Measurements from ENCODE around the gene PIP4K2A. TPM values are rescaled to one million over a fixed set of nuclear protein-coding genes. Genes with fewer than 3 reads are reported as not detected.
"Not testable (repeated sequence)": the region's sequence is repeated elsewhere in the genome, so short reads cannot be mapped to it uniquely, and the experiment has no call there.

Gene PIP4K2A
- total RNA-seq, 1 experiment from 2014 or later, result 5.0 TPM

DNA sequence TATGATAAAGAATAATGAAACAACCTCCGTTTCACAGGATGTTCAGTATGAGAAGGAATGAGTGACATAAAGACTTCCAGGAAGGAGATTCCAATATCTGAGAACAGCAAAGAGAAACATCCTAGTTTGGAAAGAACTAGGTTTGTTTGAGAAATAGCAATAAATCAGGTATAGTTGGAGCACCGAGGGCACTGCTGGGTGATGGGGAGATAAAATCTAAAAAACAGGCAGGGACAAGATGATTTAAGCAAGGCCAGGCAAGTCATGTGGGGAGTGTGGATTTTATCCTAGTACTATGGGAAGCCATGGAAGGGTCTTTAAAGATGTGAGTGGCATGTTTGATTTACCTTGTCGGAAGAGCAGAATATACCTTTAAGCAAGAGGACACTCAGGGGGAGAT is 199.4 kb downstream of the PIP4K2A start:
- no peak for DNase-seq (ENCODE audit: low spot score)

DNA sequence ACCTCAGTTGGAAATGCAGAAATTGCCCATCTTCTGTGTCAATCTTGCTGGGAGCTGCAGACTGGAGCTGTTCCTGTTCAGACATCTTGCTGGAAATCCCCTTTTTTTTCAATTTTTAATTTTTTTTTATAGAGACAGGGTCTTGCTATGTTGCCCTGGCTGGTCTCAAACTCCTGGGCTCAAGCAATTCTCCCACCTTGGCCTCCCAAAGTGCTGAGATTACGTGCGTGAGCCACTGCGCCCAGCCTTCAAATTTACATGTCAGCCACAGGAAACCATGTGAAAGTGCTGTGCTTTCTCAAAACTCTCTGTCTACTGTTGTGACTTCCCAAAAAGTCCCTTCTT is 200.0 kb downstream of the PIP4K2A start:
- DNase-seq (ENCODE audit: low spot score), result not testable (repeated sequence)

DNA sequence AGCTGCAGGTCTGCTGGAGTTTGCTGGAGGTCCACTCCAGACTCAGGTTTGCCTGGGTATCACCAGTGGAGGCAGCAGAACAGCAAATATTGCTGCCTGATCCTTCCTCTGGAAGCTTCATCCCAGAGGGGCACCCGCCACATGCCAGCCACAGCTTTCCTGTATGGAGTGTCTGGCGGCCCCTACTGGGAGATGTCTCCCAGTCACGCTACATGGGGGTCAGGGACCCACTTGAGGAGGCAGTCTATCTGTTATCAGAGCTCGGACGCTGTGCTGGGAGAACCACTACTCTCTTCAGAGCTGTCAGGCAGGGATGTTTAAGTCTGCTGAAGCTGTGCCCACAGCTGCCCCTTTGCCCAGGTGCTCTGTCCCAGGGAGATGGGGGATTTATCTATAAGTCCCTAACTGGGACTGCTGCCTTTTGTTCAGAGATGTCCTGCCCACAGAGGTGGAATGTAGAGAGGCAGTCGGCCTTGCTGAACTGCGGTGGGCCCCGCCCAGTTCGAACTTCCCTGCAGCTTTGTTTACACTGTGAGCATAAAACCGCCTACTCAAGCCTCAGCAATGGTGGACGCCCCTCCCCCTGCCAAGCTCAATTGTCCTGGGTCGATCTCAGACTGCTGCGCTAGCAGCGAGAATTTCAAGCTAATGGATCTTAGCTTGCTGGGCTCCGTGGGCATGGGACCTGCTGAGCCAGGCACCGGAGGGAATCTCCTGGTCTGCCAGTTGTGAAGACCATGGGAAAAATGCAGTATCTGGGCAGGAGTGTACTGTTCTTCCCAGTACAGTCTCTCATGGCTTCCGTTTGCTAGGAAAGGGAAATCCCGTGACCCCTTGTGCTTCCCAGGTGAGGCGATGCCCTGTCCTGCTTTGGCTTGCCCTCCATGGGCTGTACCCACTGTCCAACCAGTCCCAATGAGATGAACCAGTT is 200.6 kb downstream of the PIP4K2A start:
- DNase-seq (ENCODE audit: low spot score), result peak; percentile 72

DNA sequence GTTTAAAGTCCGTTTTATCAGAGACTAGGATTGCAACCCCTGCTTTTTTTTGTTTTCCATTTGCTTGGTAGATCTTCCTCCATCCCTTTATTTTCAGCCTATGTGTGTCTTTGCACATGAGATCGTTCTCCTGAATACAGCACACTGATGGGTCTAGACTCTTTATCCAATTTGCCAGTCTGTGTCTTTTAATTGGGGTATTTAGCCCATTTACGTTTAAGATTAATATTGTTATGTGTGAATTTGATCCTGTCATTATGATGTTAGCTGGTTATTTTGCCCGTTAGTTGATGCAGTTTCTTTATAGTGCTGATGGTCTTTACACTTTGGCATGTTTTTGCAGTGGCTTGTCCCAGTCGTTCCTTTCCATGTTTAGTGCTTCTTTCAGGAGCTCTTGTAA is 202.4 kb downstream of the PIP4K2A start:
- DNase-seq (ENCODE audit: low spot score), result not testable (repeated sequence)

DNA sequence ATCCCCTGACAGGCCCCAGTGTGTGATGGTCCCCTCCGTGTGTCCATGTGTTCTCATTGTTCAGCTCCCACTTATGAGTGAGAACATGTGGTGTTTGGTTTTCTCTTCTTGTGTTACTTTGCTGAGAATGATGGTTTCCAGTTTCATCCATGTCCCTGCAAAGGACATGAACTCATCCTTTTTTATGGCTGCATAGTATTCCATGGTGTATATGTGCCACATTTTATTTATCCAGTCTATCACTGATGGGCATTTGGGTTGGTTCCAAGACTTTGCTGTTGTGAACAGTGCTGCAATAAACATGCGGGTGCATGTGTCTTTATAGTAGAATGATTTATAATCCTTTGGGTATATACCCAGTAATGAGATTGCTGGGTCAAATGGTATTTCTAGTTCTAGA is 206.2 kb downstream of the PIP4K2A start:
- DNase-seq (ENCODE audit: low spot score), result not testable (repeated sequence)

DNA sequence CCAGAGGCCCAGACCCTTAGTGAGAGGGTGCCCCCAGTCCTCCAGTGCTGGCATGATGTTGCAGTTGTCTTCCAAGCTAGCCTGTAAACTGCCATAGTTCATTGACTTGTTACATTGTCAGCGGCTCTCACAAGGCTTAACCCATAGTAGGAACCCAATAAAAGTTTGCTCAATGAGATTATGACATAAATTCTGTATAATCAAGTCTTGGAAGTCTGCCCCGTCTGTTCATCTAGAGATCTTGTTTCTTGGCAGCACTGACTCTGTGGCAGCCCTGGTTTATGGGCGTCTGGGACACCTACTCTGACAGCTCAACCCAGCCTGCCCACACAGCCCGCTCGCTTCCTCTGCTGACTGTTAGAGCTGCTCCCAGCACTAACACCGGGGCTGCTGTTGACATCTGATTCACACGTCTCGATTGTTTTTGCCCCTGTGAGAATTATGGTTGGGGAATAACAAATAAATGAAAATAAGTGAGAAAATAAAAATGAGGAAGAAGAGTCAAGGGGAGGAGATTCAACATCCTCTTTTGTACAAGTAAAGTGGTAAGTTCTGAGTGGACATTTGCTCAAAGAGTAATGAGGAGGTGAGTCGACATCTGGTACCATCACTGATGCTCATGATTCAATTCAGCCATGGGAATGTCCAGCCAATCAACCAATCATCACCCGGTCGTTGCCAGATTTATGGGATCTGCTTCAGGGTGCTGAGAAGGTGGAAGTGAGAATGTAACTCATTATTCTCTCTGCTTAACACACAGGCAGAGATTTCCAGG is 208.3 kb downstream of the PIP4K2A start:
- no peak for DNase-seq (ENCODE audit: low spot score)

DNA sequence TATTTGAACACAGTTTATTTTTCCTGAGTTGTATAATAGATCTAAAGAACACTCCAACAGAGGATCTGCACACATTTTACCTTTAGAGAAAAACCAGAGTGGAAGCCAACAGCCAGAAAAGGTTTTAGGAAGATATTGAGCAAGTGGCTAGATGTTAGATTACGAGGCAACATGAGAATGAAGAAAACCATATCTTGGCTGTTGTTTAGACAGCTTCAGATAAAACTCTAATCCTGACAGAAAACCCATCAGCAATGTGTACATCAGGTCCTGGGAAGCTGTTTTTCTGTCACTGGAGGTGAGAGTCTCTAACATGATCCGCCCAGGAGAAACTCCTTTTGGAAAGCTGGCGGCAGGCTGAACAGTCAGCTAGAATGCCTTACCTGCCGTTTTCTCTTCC is 209.6 kb downstream of the PIP4K2A start:
- DNase-seq (ENCODE audit: low spot score), result no peak

DNA sequence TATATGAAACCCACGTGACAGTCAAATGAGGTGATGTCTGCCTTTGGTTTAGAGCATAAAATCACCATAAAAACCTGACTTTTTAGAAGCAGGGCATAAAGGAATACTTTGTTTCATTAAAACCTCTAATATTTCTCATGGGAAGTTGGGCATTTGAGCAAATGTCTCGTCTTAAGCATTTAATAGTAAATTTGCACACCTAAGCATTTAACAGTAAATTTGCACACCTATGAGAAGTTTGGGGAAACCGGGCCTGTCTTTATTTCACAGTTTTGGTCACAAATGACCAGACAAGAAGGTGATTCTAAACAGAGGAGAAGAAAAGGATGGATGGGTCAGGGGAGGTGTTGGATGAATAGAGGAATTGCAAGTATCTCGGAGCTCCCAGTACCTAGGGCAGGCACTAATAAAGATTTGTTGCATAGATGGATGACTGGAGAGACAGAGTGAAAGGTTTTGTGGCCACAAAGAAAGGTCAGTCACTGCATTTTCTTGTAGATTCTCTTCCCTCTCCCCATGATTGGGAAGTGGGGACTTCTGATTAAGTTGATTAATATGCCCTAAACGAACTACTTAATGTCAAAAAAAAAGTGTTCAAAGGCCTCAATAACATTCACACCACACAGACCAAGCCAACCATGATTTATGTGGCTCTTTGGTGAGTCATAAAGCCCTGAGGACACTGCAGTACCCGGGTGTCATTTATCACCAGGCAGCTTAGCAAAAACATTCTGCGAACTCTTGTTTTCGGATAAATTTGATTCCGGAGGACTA is 210.9 kb downstream of the PIP4K2A start:
- no peak for DNase-seq (ENCODE audit: low spot score)

DNA sequence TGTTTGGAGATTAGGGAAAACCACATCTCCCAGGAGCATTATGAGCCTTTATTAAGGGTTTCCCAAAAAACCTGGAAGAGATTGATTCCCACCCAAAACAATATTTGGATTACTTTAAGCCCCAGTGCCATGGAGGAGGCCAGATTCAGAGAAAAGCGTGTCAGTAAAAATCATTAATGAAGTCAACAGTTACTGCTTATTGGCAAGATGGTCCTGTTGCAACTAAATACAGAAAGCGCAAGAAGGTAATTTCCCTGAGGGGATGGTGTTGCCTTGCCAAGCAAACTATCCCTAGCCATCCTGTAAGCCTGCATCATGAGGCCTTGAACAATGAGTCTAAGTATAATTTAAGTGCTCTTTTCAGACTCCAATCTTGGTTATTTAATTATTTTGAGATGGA is 212.5 kb downstream of the PIP4K2A start:
- DNase-seq (ENCODE audit: low spot score), result no peak

DNA sequence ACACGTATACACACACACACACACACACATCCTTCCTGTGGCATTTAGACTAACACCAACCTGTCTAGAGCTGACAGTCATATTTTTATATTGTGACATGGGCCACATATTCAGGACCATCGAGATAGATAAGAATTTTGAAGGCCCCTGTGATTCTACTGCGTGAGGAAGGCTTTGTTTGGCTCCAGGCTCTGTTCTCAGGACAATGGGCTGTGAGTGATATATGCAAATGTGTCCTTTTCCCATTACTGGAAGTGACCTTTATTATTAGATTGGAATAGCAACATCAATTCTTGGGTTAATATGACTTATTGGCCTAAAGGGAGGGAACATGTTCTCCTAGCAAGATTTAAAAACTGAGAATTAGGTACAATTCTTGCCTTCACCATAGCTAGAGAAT is 213.0 kb downstream of the PIP4K2A start:
- DNase-seq (ENCODE audit: low spot score), result no peak

DNA sequence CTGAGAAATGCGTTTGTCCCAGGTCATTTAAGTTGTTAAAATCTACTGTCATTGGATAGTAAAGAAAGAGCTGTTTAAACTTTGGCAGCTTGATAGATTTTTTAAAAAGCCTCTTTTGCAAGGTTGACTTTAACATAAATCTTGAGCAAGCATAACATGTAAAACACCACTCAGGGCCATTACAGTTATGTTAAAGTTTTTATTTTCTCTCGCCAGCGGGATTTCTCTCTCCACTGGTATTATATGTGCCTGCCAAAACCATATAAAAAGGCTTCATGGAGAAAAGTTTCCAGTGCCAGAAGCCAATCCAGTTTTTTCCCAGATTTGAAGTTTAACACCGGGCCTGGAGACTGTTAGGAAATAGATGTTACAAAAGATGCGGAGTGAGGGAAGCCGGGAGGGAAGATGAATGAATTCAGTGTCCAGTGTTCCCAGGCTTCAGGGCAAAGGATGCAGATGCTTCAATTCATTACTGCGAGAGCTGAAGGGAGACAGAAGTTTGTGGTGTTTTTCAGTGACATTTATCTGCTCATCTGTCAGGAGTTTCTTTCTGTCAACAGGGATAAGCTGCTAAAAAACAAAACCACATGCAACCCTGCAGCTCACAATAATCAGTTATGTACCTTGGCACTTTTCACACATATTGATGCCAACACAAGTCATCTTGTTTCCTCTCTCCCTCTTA is 213.6 kb downstream of the PIP4K2A start:
- DNase-seq (ENCODE audit: low spot score), result no peak

DNA sequence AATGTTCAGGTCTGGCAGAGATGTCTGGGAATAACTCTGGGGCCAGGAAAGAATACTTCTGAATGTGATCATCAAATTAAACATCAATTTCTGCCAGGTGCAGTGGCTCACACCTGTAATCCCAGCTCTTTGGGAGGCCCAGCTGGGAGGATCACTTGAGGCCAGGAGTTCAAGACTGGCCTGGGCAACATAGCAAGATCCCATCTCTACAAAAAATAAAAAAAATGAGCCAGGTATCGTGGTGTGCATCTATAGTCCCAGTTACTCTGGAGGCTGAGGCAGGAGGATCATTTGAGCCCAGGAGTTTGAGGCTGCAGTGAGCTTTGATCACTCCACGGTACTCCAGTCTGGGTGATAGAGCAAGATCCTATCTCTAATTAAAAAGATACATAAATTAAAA is 214.4 kb downstream of the PIP4K2A start:
- not testable (repeated sequence) for DNase-seq (ENCODE audit: low spot score)

DNA sequence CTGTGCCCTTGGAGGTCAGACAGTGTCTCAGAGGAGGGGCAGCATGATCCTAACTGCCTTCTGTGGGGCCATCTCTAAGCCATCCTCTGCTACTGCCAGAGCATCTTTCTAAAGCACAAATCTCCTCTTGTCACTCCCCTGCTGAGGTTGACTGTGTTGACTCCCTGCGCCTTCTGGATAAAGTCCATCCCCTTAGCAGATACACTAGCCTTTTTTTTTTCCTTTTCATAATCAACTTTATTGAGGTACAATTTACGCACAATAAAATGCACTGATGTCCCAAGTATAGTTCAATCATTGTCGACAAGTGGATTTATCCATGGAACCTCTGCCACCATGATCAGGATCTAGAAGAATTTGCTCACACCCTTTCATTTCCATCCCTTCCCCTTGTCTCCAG is 219.0 kb downstream of the PIP4K2A start:
- no peak for DNase-seq (ENCODE audit: low spot score)

DNA sequence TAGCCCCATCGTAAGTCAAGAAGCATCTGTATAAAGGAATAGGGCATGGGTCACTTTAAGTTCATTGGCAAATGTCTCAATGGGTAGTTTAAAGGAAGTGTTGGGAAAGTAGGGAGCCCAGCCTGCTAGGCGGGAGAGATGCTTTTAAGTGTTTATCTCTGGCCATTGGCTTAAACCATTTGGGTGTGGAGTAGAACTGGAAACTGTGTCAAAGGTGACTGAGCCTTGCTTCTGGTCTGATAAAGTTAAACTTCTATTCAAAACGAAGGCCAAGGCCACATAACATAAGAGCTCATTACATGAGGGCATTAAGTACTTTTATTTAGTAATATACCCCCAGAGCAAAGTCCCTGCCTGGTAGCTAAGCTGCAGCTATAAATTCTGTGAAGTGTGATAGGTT is 220.4 kb downstream of the PIP4K2A start:
- no peak for DNase-seq (ENCODE audit: low spot score)

DNA sequence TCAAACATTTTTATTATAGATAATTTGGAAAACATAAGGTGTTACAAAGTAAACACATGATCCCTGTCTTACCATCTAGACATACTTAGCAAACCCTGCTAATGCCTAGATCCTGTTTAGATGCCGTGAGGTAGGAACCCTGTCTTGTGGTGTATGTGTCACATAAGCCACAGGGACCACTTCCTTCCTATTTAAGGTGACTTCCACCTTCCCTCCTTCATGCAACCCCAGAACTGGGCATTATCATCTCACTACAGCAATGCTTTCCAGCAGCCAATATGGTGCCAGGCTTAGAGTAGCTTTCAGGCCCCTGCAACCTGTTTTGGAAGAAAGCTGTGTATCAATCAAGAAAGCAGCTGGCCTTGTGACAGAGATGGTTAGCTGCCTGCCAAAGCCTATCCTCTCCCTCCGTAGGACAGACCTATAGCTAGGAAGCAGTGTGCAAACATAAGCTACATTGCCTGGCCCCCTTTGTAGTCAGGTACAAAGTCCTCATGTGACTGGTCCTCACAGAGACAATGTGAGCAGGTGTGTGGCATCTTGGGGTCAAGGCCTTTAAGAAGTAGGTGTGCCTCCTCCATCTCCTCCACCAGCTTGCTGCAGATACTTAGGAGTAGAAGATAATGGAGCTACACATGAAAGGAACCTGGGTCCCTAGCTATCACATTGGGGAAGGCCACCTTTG is 222.3 kb downstream of the PIP4K2A start:
- no peak for DNase-seq (ENCODE audit: low spot score)

DNA sequence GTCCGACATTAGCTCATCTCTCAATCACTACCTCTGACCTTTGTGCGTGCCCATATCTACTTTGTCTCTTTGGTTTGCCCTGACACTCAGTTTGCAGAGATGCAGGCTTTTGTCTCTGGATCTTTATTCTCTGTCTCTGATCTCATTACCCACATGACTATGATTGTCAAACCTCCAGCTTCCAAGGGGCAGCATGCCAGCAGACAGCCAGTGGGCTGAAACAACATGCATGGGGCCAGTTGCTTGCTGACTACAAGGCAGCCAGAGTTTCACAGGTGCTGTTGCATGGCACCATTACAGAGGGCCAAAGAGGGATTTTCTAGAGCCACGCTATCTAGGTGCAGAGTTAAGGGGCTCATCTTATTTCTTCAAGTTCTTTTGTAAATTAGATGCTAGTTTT is 222.9 kb downstream of the PIP4K2A start:
- DNase-seq (ENCODE audit: low spot score), result no peak

DNA sequence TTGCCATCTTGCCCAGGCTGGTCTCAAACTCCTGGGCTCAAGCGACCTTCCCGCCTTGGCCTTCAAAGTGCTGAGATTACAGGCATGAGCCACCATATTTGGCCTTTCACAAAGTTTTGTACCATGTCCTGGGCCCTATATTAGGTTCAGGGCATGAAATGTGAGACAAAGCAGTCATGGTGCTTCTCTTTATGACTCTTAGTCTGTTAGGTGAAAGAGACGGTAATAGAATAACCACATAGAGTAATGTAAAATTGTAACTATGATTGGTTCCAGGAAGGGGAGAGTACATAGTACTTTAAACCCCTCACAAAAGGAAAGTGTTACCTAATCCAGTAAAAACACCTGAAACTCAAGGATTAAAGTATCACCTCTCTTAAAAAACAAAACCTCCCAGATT is 224.4 kb downstream of the PIP4K2A start:
- no peak for DNase-seq (ENCODE audit: low spot score)

DNA sequence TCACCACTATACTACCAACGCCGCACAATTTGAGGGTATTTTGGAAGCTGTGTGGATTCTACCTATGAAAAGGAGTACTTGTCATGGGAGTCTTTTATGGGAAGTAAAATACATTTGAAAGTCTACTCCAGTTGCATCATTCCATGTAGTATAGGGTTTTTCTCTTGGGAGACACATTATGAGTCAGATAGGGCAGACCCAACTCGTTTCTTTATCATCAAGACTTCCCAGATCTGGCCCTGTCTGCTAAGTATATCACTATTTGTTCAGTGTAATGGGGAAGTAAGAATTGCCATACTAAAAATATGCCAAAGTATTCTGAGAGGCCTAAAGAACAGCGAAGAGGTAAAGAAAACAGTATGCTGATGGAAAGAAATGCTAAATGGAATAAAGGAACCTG is 224.9 kb downstream of the PIP4K2A start:
- no peak for DNase-seq (ENCODE audit: low spot score)

DNA sequence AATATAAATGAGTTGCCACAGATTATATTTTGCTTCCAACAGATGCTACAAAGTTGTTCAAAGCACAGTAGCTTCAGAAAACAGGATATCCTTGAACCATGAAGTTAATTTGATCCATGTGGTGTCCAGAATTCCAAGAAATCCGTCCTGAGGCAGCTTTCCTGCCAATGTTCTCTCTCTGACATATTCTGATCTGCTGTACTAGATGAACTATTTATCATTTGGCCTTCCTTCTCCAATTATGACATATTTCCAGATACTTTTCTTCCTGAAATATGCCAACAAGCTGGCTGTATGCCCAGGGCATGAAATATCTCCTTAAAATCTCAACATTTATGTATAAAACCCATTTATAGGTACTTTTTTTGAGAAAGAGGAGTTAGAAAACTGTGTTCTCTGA is 227.9 kb downstream of the PIP4K2A start:
- no peak for DNase-seq (ENCODE audit: low spot score)

Measured in HT-29 (cell line).